ENCODE measurements around the gene ARSD. TPM values are rescaled to one million over a fixed set of nuclear protein-coding genes. Genes with fewer than 3 reads are reported as not detected.

Gene ARSD
- total and polyA plus RNA-seq, 2 of the 13 experiments (the other 11 are each of a cell fraction or from before 2014, with no cell fraction given) = 4.8 to 6.8 TPM

DNA sequence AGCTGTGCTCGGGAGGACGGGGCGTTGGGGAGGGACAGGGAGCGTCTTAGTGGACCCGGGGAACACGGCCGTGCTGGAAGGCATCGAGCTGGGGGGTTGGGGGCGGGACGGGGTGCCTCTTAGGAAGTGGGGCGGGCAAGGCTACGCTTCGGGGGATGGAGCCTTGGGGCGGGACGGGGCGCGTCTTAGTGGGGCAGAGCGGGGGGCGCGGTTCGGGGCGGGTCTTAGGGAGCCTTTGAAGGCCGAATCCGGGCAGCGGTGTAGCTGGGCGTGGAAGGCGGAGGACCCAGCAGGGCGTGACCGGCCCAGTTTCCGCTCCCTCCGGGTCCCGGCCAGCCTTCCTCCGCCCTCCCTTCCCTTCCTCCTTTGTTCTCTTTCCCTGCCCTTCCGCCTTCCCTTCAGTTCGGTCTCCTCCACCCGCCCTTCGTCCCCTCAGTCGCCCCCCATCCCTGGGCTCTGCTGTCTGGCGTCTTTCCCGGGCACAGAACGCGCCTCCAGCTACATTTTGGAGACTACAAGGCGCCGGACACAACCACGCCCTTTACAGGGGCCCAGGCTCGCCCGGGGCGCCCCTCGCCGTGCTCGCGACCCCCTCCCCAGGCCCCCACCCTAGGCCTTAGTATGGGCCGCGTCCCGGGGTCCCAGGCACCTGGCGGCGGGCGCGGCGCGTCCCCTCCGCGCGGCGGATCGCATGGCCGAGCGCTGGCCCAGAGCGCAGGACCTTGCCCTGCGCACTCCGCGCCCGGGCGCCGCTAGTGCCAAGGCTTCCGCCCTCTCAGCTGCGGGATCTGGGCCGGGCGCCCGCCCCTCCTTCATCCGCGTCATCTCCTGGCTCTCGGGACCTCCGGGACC is at the start of gene ARSD (continued):
- TF ChIP-seq, protein P1, sequence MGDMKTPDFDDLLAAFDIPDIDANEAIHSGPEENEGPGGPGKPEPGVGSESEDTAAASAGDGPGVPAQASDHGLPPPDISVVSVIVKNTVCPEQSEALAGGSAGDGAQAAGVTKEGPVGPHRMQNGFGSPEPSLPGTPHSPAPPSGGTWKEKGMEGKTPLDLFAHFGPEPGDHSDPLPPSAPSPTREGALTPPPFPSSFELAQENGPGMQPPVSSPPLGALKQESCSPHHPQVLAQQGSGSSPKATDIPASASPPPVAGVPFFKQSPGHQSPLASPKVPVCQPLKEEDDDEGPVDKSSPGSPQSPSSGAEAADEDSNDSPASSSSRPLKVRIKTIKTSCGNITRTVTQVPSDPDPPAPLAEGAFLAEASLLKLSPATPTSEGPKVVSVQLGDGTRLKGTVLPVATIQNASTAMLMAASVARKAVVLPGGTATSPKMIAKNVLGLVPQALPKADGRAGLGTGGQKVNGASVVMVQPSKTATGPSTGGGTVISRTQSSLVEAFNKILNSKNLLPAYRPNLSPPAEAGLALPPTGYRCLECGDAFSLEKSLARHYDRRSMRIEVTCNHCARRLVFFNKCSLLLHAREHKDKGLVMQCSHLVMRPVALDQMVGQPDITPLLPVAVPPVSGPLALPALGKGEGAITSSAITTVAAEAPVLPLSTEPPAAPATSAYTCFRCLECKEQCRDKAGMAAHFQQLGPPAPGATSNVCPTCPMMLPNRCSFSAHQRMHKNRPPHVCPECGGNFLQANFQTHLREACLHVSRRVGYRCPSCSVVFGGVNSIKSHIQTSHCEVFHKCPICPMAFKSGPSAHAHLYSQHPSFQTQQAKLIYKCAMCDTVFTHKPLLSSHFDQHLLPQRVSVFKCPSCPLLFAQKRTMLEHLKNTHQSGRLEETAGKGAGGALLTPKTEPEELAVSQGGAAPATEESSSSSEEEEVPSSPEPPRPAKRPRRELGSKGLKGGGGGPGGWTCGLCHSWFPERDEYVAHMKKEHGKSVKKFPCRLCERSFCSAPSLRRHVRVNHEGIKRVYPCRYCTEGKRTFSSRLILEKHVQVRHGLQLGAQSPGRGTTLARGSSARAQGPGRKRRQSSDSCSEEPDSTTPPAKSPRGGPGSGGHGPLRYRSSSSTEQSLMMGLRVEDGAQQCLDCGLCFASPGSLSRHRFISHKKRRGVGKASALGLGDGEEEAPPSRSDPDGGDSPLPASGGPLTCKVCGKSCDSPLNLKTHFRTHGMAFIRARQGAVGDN (CRISPR knock-in tag; IDR thresholded peaks at IDR 0.05) = peak; percentile 73
- TF ChIP-seq JUND (CRISPR knock-in tag; IDR thresholded peaks at IDR 0.05) (no peak), ZSCAN30 (CRISPR knock-in tag; IDR thresholded peaks at IDR 0.05) (no peak), AGO2 (optimal IDR thresholded peaks at IDR 0.05; ENCODE audit: low read depth, low read length) (peak; percentile 96), ZNF451 (CRISPR knock-in tag; IDR thresholded peaks at IDR 0.05) (no peak), XBP1 (CRISPR knock-in tag; IDR thresholded peaks at IDR 0.05) (no peak), NPAS2 (CRISPR knock-in tag; IDR thresholded peaks at IDR 0.05; ENCODE audit: borderline replicate concordance) (no peak), HDAC6 (IDR thresholded peaks at IDR 0.05; ENCODE audit: low read depth, low read length) (no peak)
- TF ChIP-seq, protein P2, sequence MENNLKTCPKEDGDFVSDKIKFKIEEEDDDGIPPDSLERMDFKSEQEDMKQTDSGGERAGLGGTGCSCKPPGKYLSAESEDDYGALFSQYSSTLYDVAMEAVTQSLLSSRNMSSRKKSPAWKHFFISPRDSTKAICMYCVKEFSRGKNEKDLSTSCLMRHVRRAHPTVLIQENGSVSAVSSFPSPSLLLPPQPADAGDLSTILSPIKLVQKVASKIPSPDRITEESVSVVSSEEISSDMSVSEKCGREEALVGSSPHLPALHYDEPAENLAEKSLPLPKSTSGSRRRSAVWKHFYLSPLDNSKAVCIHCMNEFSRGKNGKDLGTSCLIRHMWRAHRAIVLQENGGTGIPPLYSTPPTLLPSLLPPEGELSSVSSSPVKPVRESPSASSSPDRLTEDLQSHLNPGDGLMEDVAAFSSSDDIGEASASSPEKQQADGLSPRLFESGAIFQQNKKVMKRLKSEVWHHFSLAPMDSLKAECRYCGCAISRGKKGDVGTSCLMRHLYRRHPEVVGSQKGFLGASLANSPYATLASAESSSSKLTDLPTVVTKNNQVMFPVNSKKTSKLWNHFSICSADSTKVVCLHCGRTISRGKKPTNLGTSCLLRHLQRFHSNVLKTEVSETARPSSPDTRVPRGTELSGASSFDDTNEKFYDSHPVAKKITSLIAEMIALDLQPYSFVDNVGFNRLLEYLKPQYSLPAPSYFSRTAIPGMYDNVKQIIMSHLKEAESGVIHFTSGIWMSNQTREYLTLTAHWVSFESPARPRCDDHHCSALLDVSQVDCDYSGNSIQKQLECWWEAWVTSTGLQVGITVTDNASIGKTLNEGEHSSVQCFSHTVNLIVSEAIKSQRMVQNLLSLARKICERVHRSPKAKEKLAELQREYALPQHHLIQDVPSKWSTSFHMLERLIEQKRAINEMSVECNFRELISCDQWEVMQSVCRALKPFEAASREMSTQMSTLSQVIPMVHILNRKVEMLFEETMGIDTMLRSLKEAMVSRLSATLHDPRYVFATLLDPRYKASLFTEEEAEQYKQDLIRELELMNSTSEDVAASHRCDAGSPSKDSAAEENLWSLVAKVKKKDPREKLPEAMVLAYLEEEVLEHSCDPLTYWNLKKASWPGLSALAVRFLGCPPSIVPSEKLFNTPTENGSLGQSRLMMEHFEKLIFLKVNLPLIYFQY (CRISPR knock-in tag; IDR thresholded peaks at IDR 0.05; ENCODE audit: borderline replicate concordance) = peak; percentile 33; the same call in 1 of the 2 replicates
- TF ChIP-seq, protein P3, sequence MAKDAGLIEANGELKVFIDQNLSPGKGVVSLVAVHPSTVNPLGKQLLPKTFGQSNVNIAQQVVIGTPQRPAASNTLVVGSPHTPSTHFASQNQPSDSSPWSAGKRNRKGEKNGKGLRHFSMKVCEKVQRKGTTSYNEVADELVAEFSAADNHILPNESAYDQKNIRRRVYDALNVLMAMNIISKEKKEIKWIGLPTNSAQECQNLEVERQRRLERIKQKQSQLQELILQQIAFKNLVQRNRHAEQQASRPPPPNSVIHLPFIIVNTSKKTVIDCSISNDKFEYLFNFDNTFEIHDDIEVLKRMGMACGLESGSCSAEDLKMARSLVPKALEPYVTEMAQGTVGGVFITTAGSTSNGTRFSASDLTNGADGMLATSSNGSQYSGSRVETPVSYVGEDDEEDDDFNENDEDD (CRISPR knock-in tag; IDR thresholded peaks at IDR 0.05; ENCODE audit: borderline replicate concordance) = no peak
- TF ChIP-seq, protein P4, sequence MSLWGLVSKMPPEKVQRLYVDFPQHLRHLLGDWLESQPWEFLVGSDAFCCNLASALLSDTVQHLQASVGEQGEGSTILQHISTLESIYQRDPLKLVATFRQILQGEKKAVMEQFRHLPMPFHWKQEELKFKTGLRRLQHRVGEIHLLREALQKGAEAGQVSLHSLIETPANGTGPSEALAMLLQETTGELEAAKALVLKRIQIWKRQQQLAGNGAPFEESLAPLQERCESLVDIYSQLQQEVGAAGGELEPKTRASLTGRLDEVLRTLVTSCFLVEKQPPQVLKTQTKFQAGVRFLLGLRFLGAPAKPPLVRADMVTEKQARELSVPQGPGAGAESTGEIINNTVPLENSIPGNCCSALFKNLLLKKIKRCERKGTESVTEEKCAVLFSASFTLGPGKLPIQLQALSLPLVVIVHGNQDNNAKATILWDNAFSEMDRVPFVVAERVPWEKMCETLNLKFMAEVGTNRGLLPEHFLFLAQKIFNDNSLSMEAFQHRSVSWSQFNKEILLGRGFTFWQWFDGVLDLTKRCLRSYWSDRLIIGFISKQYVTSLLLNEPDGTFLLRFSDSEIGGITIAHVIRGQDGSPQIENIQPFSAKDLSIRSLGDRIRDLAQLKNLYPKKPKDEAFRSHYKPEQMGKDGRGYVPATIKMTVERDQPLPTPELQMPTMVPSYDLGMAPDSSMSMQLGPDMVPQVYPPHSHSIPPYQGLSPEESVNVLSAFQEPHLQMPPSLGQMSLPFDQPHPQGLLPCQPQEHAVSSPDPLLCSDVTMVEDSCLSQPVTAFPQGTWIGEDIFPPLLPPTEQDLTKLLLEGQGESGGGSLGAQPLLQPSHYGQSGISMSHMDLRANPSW (CRISPR knock-in tag; IDR thresholded peaks at IDR 0.05; ENCODE audit: borderline replicate concordance) = no peak
- TF ChIP-seq, protein P5, sequence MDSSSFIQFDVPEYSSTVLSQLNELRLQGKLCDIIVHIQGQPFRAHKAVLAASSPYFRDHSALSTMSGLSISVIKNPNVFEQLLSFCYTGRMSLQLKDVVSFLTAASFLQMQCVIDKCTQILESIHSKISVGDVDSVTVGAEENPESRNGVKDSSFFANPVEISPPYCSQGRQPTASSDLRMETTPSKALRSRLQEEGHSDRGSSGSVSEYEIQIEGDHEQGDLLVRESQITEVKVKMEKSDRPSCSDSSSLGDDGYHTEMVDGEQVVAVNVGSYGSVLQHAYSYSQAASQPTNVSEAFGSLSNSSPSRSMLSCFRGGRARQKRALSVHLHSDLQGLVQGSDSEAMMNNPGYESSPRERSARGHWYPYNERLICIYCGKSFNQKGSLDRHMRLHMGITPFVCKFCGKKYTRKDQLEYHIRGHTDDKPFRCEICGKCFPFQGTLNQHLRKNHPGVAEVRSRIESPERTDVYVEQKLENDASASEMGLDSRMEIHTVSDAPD (CRISPR knock-in tag; IDR thresholded peaks at IDR 0.05) = no peak
